GM12892 (cell line): ENCODE measurements around the gene ERBB4.

Source experiments
- POLR2AphosphoS5 ChIP-seq: IDR thresholded peaks from 2 replicates; pipeline ENCODE4 v1.6.1; 2011; ENCODE audit warnings: low read depth, low read length, control low read depth
- TAF1 ChIP-seq: IDR thresholded peaks from 2 replicates; pipeline ENCODE4 v1.6.1; 2011; ENCODE audit warnings: low read depth, mild to moderate bottlenecking, control low read depth, low read length, borderline replicate concordance

GRCh38 chr2:211534632-211535031 is 1004.0 kb downstream of the ERBB4 start:
- TF ChIP-seq TAF1 (no peak), POLR2AphosphoS5 (no peak)
